ENCODE measurements around the gene CHRNA9. TPM values are rescaled to one million over a fixed set of nuclear protein-coding genes. Genes with fewer than 3 reads are reported as not detected.
"Not testable (repeated sequence)": the region's sequence is repeated elsewhere in the genome, so short reads cannot be mapped to it uniquely, and the experiment has no call there.

The CHRNA9 gene, protein sequence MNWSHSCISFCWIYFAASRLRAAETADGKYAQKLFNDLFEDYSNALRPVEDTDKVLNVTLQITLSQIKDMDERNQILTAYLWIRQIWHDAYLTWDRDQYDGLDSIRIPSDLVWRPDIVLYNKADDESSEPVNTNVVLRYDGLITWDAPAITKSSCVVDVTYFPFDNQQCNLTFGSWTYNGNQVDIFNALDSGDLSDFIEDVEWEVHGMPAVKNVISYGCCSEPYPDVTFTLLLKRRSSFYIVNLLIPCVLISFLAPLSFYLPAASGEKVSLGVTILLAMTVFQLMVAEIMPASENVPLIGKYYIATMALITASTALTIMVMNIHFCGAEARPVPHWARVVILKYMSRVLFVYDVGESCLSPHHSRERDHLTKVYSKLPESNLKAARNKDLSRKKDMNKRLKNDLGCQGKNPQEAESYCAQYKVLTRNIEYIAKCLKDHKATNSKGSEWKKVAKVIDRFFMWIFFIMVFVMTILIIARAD
- not detected in 2 replicates for total RNA-seq (2014; rRNA removed; shearing (Covaris generic); ENCODE audit: low replicate concordance)

GRCh38 chr4:40334591-40335524 is at the start of gene CHRNA9:
TSS of gene CHRNA9 (plus strand) at chr4:40335333. CDS start at chr4:40335468, 135 bp downstream.
- no peaks in the 10 kb centered on the region for H3K27me3 ChIP-seq
- no peaks in the 10 kb centered on the region for H3K9me3 ChIP-seq
- H3K4me3 ChIP-seq, result no peak within 1 kb of the TSS
- DNase-seq, result no peak
- H3K36me3 ChIP-seq, result no peaks in the 10 kb centered on the region

GRCh38 chr4:40285692-40286091 is 49.4 kb upstream of the CHRNA9 start:
- no peaks in the 10 kb centered on the region for H3K9me3 ChIP-seq
- no peak for DNase-seq
- no peaks in the 10 kb centered on the region for H3K36me3 ChIP-seq
- H3K27me3 ChIP-seq, result no peaks in the 10 kb centered on the region
- no peak overlapping the region for H3K4me3 ChIP-seq

DNA sequence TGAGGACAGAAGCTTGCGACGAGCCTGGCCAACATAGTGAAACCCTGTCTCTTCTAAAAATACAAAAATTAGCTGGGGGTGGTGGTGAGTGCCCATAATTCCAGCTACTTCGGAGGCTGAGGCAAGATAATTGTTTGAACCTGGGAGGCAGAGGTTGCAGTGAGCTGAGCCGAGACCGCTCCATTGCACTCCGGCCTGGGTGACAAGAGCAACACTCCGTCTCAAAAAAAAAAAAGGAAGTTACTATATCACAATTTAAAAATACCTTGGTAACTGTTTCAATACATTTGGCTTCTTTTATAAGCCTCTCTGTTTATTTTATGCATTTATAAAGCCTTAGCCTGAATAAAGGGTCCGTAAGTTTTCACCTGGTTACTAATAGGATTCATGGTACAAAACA is 46.6 kb upstream of the CHRNA9 start:
- Histone ChIP-seq H3K27me3 (no peaks in the 10 kb centered on the region), H3K36me3 (no peaks in the 10 kb centered on the region), H3K4me3 (no peak overlapping the region), H3K9me3 (no peaks in the 10 kb centered on the region)
- no peak for DNase-seq

DNA sequence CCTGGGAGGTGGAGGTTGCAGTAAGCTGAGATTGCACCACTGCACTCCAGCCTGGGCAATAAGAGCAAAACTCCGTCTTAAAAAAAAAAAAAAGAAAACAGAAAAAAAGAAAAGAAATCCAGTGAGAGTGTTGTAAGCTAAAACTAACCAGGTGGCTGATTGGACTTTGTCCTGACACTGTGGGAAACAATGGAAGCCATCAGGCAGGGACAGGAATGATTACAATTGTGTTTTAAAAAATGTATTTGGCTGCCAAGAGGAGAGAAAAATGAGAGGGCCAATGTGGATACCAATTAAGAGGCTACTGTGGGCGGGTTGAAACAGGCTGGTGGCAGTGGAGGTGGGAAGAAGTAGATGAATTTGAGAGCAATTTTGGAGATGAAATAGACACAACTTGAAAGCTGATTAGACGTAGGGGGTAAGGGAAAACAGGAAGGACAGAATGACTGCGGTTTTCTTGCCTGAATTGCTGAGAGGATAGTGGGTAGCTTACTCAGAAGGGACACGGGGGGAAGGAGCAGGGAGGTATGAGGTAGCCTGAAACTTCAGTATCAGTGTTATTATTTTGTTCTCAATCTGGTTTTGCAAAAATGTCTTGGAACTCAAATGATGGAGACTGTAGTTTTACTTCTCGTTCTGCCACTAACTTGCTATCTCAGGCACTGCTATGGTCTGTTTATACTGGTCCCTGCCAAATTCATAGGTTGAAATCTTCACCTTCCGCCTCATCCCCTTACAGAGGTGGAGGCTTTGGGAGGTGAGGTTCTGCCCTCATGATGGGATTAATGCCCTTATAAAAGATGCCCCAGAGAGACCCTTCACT is 45.6 kb upstream of the CHRNA9 start:
- no peaks in the 10 kb centered on the region for H3K36me3 ChIP-seq
- H3K27me3 ChIP-seq, result no peaks in the 10 kb centered on the region
- no peaks in the 10 kb centered on the region for H3K9me3 ChIP-seq
- DNase-seq, result no peak
- no peak overlapping the region for H3K4me3 ChIP-seq

GRCh38 chr4:40290611-40291186 is 44.4 kb upstream of the CHRNA9 start:
- not testable (repeated sequence) for DNase-seq, H3K27me3 ChIP-seq, H3K36me3 ChIP-seq, H3K4me3 ChIP-seq, H3K9me3 ChIP-seq

DNA sequence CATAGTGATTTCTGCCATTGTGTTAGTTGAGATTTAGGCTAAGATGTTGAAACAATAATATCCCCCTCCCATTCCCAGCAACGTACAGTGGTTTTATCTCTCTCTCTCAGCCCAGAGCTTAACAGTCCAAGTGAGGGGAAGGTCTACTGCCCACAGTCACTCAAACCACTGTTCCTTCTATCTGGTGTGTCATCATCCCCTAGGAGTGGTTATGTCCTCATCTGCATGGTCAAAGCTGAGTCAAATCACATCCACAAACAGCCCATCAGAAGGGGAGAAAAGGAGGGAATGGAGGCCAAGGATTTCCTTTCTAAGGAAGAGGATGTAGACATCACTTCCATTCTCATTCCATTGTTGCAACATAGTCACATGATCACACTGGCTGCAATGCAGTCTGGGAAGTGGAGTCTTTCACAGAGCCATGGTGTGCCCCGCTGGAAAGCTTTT is 42.8 kb upstream of the CHRNA9 start:
- DNase-seq, result no peak
- Histone ChIP-seq H3K9me3 (no peaks in the 10 kb centered on the region), H3K27me3 (no peaks in the 10 kb centered on the region), H3K4me3 (no peak overlapping the region), H3K36me3 (no peaks in the 10 kb centered on the region)

DNA sequence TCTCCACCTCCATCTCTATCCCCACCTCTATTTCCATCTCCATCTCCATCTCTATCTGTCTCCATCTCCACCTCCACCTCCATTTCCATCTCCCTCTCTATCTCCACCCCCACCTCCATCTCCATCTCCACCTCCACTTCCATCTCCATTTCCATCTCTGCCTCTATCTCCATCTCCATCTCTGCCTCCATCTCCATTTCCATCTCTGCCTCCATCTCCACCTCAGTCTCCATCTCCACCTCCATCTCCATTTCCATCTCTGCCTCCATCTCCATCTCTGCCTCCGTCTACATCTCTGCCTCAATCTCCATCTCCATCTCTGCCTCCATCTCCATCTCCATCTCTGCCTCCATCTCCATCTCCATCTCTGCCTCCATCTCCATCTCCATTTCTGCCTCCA is 40.8 kb upstream of the CHRNA9 start:
- Histone ChIP-seq H3K9me3 (no peaks in the 10 kb centered on the region), H3K27me3 (no peaks in the 10 kb centered on the region), H3K36me3 (no peaks in the 10 kb centered on the region), H3K4me3 (no peak overlapping the region)
- no peak for DNase-seq

GRCh38 chr4:40295030-40295429 is 40.1 kb upstream of the CHRNA9 start:
- H3K27me3 ChIP-seq, H3K36me3 ChIP-seq, DNase-seq, H3K9me3 ChIP-seq, H3K4me3 ChIP-seq: not testable (repeated sequence)

GRCh38 chr4:40295572-40295971 is 39.6 kb upstream of the CHRNA9 start:
- H3K36me3 ChIP-seq, result no peaks in the 10 kb centered on the region
- no peaks in the 10 kb centered on the region for H3K27me3 ChIP-seq
- no peak overlapping the region for H3K4me3 ChIP-seq
- no peaks in the 10 kb centered on the region for H3K9me3 ChIP-seq
- no peak for DNase-seq

DNA sequence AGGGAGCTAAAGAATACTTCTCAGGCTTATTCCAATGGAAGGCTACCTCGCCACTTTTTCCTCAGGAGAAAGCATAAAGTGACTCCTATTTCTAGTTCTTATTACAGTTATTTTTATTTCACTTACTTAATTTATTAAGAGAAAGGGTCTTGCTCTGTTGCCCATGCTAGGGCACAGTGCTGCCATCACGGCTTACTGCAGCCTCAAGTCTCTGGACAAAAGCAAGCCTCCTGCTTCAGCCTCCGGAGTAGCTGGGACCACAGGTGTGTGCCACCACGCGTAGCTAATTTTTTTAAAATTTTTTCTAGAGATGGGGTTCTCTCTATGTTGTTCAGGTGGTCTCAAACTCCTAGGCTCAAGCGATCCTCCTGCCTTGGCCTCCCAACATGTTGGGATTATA is 36.0 kb upstream of the CHRNA9 start:
- DNase-seq, result no peak
- H3K4me3 ChIP-seq, result no peak overlapping the region
- no peaks in the 10 kb centered on the region for H3K27me3 ChIP-seq
- H3K9me3 ChIP-seq, result no peaks in the 10 kb centered on the region
- H3K36me3 ChIP-seq, result no peaks in the 10 kb centered on the region

GRCh38 chr4:40299811-40300292 is 35.3 kb upstream of the CHRNA9 start:
- H3K36me3 ChIP-seq, result no peaks in the 10 kb centered on the region
- no peak for DNase-seq
- H3K4me3 ChIP-seq, result no peak overlapping the region
- H3K9me3 ChIP-seq, result no peaks in the 10 kb centered on the region
- H3K27me3 ChIP-seq, result no peaks in the 10 kb centered on the region

- no peaks in the 10 kb centered on the region for H3K9me3 ChIP-seq
- H3K4me3 ChIP-seq, result no peak overlapping the region
- H3K36me3 ChIP-seq, result no peaks in the 10 kb centered on the region
- no peaks in the 10 kb centered on the region for H3K27me3 ChIP-seq
- DNase-seq, result no peak
Observed at GRCh38 chr4:40300371-40301162, 34.6 kb upstream of the CHRNA9 start.

GRCh38 chr4:40301603-40302002 is 33.5 kb upstream of the CHRNA9 start:
- Histone ChIP-seq H3K36me3 (no peaks in the 10 kb centered on the region), H3K4me3 (no peak overlapping the region), H3K27me3 (no peaks in the 10 kb centered on the region), H3K9me3 (no peaks in the 10 kb centered on the region)
- no peak for DNase-seq

DNA sequence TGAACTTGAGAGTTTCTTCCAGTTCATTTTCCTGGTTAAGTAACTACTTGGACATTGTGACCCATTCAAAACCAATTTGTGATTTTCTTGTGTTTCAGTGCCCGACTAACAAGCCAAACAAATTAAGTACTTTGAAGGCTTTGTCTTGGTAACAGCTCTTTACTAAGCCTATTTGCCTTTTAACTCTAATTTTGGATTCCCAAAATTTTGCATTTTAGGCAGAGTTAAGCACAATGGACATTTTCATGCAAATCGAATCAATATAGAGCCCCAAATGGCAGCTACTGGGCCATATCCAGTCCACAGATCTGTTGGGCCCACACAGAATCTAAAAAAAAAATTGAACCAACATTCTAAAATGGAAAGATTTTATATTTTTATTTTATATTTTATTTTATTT is 31.4 kb upstream of the CHRNA9 start:
- Histone ChIP-seq H3K27me3 (no peaks in the 10 kb centered on the region), H3K36me3 (no peaks in the 10 kb centered on the region), H3K9me3 (no peaks in the 10 kb centered on the region), H3K4me3 (no peak overlapping the region)
- DNase-seq, result no peak

DNA sequence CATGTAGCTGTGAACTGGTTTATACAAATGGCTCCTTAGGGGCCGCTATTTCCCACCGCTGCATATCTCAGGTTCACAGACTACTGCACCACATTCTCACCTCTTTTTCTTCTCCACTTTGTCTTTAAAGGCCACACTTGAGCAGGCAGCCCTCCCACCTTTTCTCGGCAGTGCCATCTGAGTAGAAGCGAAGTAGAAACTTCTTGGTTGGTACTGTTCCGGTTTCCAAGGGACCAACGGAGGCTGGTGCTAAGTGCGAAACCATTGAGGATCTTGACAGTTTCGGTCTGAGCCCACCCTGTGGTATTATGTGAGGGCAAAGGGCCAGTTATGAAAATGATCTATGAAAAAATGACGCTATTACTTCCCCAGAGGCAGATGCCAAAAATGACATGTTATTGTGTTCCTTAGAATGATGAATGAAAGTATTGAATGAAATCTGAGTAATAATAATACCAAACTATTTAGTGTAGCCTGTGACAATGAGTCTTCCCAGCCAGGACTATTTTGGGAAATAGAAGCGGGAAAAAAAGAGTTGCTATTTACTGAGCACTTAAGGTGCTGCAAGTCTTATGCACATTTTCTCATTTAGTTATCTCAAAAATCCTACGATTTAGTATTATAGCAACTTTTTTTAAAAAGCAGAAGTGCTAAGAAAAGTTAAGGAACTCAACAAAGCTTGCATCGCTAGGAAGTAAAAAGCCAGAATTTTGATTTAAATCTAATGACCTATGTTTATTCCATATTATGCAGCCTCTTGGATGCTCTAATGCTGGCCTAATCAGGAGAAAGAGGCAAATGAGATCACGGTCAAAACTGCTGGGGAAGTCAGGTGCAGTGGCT is 29.6 kb upstream of the CHRNA9 start:
- no peak overlapping the region for H3K4me3 ChIP-seq
- no peaks in the 10 kb centered on the region for H3K9me3 ChIP-seq
- H3K36me3 ChIP-seq, result no peaks in the 10 kb centered on the region
- no peak for DNase-seq
- no peaks in the 10 kb centered on the region for H3K27me3 ChIP-seq

All from MG63 (cell line).